Uterus (tissue), 2 donors: ENCODE measurements around the gene PTPRE.

Experiments
- CTCF ChIP-seq, 4 experiments: fragments of 200-600 bp in 2 of 4; fragments of 450-650 bp in 2 of 4; sonication (generic) in 2 of 4; IDR thresholded peaks; one replicate each; pipeline ENCODE4 v1.5.1; 2016 to 2019; ENCODE audit warnings: antibody characterized with exemption in 4 of 4, mild to moderate bottlenecking in 2 of 4, moderate library complexity in 1 of 4
- POLR2A ChIP-seq, 2 donors: fragments of 450-650 bp; IDR thresholded peaks; one replicate each; pipeline ENCODE4 v1.6.1; 2016; ENCODE audit warnings: antibody characterized with exemption in 2 of 2, mild to moderate bottlenecking in 1 of 2, moderate library complexity in 1 of 2

- TF ChIP-seq CTCF (IDR thresholded peaks at IDR 0.05) (no peak), POLR2A (IDR thresholded peaks at IDR 0.05) (no peak)
Observed at GRCh38 chr10:128084991-128085390, 178.1 kb downstream of the PTPRE start.
